HG03196 (cell line): ENCODE data around the gene STAMBP.
"Not testable (repeated sequence)": the region's sequence is repeated elsewhere in the genome, so short reads cannot be mapped to it uniquely, and the experiment has no call there.

ENCODE experiments used
- ATAC-seq: cut with Tn5 transposase; IDR thresholded peaks from one replicate; pipeline ENCODE4 v1.9.1; 2021; ENCODE audit not compliant: unreplicated experiment

STAMBP gene

DNA sequence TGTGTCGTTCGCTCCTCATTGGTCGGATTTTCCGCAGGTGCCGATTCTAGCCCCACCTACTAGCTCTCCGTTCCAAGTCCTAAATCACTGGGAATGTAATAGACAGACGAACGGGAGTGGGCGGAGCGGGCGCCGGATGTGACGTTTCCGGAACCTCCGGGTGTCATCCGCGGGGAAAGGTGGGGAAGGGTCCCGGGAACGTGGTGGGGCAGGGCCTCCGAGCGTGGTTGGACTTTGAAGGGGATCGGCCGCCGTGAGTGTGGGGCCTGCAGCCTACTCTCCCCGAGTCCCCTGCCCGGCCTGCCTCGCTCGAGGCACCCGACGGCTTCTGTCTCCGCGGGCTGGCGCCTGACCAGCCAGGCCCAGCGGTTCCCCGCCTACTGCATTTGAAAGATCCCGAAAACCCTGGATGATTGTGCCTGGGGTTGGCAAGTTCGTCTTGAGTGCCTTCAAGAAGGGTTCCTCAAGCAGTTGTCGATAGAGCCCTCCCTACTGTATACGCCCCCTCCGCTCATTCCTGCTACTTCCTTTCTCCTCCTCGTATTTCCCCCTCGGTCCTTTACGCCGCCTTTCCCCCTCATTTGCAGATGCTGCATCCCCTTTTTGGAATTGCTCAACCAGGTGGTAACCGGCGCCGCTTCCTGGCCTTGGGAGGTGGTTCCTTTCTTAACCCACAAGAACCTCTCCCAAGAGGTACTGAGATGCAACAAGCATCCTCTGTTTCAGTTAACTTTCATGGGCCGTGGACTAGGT lies at the start of gene STAMBP:
Gene STAMBP (plus strand): TSS at position 144 of the 753 bp plus-strand sequence. CDS start 1,896 bp downstream, outside the sequence.
- ATAC-seq, result peak; percentile 78

DNA sequence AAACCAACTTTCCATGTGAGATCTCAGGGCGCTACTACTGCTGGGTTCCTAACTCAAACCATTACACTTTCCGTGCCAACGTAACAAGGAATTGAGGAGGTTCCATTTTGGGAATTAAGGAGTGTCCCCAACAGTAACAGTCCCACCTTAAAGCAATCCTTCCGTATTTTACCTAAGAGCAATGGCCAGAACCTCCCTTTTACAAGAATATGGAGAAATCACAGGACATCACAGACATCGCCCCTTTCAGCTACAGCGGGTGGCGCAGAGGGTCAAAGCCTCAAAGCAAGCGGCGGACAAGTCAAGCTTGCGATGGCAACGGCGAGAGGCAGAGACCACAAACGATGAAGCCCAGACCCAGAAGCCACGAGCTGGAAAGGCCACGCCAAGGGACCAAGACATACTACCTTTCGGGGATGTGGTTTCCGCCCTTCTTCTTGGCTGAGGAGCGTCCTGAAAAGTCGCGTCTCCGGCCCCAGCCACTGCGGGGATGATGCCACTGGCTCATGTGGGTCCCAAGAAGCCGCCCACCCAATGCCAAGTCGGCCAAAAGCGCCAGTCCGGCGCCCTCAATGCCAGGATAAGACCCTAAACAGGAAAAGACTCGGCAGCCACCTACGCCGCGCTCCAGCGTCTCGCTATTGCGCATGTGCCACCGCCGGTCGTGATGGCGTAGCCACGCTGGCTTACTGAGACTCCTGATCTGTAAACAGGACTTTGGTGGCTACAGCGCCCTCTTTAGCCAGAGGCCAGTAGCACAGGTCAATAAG lies 49.1 kb upstream of the STAMBP start, which contains the start of gene DUSP11:
Gene DUSP11 (minus strand): TSS at position 637 of the 770 bp plus-strand sequence. CDS start 129 bp downstream, at position 508.
- peak; percentile 98 for ATAC-seq

DNA sequence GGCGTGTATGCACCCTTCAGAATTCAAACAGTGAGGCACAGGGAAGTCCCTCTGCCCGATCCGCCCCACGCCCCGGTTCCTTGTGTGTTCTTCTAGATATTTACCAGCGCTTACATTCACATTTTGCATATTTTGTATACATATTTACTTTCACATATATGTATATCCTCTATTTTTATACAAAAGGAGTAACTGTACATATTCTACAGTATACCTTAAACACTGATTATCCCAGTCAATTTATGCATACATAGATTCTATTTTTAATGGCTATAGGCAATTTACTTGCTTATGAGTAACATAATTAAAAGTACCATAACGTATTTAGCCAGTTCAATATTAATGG lies 48.6 kb upstream of the STAMBP start:
- no peak for ATAC-seq

DNA sequence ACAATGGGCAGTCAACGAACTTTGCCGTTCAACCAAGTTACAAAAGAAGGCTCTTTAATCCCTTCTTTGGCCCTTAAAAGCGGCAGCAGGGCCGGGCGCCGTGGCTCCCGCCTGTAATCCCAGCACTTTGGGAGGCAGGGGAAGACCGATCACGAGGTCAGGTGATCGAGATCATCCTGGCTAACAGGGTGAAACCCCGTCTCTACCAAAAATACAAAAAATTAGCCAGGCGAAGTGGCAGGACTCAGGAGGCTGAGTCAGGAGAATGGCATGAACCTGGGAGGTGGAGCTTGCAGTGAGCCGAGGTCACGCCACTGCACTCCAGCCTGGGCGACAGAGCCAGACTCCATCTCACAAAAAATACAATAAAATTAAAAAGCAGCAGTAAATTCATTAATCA lies 45.4 kb upstream of the STAMBP start:
- ATAC-seq, result not testable (repeated sequence)

DNA sequence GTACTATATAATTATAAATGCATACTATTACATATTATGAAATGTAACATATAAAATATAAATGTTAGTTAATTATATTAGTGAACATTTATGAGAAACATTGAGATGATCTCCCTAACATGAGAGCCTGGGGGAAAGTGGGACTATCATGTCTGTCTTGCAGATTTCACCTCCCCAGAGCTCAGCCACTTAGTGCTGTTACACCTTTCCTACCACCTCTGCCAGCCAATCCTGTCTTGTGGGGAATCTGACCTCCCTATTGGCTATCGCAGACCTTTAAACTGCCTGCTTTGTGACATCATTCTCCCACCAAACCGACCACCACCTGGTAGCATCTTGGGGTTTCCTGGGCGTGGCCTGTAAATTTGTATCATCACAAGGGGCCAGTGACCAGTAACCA lies 44.9 kb upstream of the STAMBP start, which contains the start of gene C2orf78:
Gene C2orf78 (plus strand): TSS at position 301 of the 400 bp plus-strand sequence. CDS start 127 bp downstream, outside the sequence.
- ATAC-seq, result not testable (repeated sequence)

DNA sequence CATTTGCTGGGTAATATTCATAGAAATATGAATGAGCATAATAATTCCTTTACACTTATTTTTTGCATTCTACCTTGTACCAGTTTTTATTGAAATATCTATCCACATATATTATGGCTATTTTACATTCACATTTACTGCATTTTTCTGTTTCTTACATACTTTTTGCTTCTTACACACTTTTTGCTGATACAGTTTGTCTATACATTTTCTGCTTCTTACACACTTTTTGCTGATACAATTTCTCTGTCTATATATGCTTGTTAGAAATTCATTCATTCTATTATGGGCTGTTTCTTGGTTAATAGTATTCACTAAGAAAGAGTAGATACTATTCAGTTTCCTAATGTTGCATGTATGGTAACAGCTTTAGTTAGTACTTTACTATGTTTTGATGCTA lies 16.9 kb upstream of the STAMBP start:
- ATAC-seq, result no peak

DNA sequence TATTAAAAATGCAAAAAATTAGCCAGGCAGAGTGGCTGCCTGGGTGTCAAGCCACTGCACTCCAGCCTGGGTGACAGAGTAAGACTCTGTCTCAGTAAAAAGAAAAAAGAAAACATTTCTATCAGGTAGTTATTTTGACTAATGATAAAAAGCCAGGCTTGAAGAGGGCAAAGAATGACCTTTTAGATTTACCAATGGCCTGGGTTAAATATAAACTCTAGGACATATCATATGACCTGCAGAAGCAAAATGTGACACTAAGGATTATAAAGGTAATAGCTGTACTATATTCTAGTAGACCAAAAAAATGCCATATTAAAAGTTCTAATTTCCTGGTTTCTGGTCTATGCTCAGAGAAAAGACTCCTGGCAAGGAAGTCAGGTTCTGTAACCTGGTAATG lies 16.1 kb upstream of the STAMBP start:
- no peak for ATAC-seq

DNA sequence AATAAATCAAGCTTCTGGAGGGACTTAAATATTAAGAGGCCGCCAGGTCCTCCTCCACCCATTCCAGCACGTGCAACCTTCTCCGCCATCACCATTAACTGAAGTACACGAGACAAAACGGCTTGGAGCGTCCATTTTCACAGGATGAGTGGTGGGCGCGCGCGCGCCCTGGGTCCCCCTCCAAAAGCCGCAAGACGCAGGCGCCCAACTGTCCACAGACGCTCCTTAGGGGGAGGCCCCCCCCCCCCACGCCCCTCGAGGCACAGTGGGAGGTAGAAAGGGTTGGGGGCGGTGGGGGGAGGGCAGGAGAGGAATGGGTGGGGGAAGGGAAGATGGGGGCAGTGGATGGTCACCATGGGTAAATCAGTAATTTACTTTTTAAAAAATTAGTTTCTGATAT lies 10.5 kb upstream of the STAMBP start:
- no peak for ATAC-seq

DNA sequence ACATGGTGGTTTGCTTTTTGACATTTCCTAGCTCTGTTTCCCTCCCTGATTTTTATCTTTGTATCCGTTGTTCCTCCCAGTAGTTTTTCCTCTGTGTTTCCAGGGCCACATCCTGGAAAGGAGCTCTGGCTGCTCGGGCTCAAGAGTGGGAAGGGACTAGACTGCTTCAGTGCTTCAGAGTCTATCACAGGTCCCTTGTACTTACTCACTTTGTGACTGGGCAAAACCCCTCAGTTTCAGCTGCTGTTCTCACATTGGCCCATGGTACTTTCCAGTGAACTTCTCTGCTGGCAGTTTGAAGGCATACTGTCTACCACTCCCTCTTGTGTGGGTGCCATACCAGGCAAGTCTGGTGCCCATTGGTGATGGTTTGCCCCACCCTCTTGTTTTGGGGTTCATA lies 7.5 kb upstream of the STAMBP start:
- ATAC-seq, result peak; percentile 59

DNA sequence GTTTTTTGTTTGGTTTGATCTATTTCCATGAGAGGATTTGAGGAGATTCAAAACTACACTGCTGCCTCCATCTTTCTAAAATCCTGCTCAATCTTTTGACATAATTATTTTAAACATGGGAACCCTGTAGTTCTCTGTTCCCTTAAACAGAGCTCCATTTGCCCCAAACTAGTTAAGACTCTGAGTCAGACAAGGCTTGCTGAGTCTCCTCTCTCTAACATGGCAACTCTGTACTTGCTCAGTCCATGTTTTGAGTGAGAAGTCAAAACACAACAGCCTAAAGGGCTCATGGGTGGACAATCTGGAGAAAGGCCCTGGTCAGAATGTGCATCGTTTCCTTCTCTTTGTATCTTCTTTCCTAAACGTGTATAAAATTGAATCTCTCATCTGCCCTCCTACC lies 7.1 kb upstream of the STAMBP start:
- no peak for ATAC-seq

DNA sequence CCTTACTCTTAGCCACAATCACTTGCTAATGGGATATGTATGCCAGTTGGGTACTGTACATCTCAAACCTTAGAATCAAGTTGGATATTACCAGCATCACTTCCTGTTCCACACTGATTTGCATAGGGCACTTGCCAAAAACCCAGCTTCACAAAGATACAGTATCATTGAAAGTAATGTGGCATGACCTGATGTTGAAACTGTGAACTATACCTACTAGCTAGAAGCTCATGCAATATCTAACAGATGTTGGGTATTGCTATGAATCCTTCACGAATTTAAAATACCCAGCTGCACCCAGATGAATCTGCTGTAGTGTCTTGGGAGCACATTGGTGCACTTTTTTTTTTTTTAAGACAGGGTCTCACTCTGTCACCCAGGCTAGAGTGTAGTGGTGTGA lies 6.5 kb upstream of the STAMBP start:
- peak; percentile 72 for ATAC-seq

DNA sequence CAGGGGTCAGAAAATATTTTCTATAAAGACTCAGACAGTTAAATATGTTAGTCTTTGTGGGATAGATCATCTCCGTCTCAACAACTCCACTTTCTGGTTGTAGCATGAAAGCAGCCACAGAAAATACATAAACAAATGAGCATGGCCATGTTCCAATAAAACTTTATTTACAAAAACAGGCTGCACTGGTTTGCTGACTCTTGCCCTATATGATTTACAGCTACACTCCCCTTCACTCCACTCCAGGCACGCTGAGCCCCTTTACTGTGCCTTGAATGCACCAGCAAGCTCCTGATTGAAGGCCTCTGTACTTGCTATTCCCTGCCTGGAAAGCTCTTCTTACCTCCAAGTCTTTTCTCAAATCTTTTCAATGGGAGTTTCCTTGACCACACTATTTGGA lies 5.8 kb upstream of the STAMBP start:
- no peak for ATAC-seq

DNA sequence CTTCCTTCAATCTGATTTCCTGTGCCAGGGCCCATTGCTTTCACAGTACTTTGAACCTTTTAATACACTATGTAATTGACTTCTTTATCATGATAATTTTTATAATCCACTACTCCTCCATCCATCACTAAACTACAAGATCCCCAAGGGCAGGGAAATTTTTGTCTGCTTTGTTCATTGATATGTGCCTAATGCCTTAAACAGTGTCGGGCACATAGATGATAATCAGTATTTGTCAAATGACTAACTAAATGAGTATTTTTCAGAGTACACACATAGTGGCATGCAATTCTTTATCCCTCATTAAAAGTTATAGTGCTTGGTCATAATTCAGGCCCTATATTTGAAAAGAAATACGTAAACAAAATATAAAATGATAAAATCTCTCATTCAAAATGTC lies 5.3 kb upstream of the STAMBP start:
- ATAC-seq, result no peak

DNA sequence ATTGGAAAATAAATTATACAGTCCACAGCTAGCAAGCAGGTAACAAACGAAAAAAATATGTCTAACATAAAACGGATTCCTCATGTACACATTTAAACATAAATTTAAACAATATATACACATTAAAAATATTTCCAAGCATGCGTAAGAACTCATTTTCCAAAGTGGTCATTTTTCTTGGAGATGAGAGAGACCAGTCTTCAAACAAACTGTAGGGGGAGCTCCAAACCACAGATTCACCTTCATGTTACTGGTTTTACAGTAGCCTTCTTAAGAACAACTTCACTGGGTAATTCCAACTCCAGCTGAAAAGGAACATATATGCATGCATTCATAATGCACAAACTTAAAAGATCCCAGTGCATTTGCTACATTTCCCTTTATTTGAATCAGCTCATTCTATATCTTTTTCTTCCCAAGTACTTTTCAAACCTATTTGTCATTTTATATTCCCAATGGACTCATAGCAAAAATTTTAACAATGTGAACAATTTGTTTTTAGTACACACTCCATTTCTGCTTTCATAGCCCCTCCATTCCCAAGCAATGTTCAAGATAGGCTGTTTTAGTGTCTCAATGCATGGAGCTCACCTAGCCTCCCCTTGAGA lies 4.7 kb upstream of the STAMBP start:
- ATAC-seq, result no peak

DNA sequence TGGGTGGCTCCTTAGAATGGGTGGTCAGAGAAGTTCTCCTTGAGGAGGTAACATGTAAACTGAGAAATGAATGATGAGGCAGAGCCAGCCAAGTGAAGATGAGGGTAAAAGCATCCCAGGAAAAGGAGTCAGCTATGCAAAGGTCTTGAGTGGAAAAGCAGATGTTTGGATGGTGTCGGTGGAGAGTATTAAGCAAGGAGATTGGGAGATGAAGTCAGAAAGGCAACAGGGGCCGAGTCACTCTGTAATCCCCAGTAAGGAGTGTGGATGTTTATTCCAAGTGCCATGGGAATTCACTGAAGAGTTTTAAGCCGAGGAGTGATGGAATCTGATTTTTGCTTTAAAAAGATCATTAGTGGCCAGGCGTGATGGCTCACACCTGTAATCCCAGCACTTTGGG lies 3.4 kb upstream of the STAMBP start:
- no peak for ATAC-seq

DNA sequence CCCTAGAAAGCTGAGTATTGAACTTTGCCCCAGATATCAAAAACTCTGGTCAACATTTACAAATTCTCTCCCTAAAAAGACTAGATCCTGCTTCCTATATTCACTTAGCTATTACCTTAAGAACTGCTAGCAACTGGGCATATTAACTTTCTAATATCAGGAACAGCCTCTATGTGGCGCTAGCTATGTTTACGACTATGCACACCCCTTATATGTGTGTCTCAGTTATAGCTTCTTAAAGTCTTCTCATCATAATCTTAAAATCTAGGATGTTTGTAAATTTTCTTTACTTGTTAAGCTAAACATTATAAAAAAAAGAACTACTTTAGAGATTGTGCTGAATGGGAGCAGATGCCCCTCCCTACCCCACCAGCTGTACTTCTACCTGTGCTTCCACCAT lies 1.7 kb upstream of the STAMBP start:
- no peak for ATAC-seq

DNA sequence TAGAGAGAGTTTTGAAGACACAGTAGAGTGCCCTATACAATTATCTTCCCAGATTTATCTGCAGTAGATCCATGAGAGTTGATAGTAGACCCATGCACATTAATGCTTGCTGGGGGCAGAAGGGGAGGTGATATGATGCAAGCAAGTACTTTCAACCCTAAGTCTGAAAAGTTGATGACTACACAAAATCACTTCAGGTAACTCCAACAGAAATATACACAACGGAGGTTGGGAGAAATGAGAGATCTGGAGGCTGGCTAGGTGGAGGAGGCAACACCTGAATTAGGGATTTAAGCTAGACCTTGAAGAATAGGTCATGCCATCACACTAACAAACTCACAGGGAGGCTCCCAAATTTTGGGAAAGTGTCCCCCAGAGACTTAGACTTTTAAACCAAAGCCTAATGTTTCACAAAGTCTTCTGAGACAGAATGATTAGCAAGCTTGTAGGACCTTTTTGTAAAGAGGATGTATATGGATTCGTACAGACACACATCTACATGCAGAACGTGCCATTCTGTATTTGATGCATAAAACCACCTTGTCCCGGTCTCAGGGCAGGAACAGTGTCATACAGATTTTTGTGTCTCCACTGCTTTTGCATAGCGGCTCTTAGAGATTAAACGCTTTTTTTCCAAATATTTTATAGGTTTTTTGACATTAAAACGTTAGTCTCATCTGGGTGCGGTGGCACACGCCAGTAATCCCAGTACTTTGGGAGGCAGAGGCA lies 937 bp upstream of the STAMBP start:
- no peak for ATAC-seq

DNA sequence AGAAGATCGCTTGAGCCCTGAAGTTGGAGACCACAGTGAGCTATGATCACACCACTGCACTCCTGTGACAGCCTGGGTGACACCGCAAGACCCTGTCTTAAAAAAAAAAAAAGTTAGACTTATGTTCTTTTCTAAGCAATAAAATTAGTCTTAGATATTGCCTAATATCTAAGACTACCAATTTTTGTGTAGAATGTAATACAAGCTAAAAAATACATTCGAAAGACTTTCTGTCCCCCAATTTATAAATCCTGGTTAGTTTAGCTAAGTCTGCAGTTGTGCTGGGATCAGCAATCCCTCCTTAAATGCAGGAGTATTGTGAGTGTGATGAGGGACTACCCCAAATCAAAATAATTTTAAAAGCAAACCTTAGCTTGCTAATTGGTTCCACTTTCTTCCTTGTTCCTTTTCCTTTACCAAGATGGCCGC lies 358 bp upstream of the STAMBP start:
- no peak for ATAC-seq

DNA sequence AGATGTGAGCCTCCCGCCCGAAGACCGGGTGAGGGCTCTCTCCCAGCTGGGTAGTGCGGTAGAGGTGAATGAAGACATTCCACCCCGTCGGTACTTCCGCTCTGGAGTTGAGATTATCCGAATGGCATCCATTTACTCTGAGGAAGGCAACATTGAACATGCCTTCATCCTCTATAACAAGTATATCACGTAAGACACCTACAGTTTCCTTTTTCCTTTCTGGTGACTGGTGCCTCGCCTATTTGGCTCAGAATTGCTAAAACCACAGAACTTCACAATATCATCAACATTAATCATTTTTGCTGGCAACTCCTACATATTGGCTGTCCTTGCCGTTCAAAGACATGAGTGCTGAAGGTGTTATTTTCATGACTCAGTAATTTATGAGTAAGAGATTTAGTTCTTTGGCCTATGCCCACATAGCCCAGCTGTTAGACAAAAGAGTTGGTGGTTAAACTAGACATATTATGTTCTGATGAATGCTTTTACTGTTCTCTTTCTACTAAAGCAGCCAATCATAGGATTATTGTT lies 2.2 kb downstream of the STAMBP start:
- ATAC-seq, result no peak

DNA sequence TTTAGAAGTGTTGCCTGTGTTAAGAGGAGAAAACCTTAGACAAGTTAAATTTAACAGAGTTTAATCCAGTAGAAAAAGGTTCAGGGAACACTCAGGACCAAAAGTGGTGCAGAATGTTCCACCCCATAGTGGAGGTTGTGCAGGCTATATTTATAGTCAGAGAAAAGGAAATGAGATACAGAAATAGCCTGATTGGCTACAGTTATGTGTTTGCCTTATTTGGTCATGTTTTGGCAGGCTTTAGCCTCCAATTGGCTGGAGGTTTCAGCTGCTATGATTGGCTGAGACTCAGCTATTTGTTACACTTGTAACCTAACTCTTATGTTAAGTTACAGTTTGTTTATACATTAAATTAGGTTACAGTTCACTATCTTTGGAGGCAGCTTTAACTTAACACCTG lies 4.2 kb downstream of the STAMBP start:
- no peak for ATAC-seq
